HepG2 (cell line): ENCODE measurements around the gene IRF7. TPM values are rescaled to one million over a fixed set of nuclear protein-coding genes. Genes with fewer than 3 reads are reported as not detected.

Experiments used
- CEBPB ChIP-seq: IDR thresholded peaks from 2 replicates; pipeline ENCODE4 v1.6.1; 2011; ENCODE audit warnings: low read depth, low read length, improper control_type of control experiment, borderline replicate concordance
- HMGA1 ChIP-seq: sonication (generic); formaldehyde crosslinking; conservative IDR thresholded peaks from 2 replicates; pipeline ENCODE4 v1.4.0; 2020; ENCODE audit warnings: missing genetic modification reagents
- KDM2A ChIP-seq: sonication (generic); formaldehyde crosslinking; IDR thresholded peaks from 2 replicates; pipeline ENCODE4 v1.4.0; 2020; ENCODE audit warnings: low read depth, missing genetic modification reagents, borderline replicate concordance
- MAFK ChIP-seq, 2 experiments: IDR thresholded peaks in 1 of 2; conservative IDR thresholded peaks in 1 of 2; 2 replicates each; pipeline ENCODE4 v1.6.1; 2011; ENCODE audit warnings: improper control_type of control experiment in 2 of 2, low read length in 2 of 2
- NFRKB ChIP-seq: fragments of 450-650 bp; IDR thresholded peaks from 2 replicates; pipeline ENCODE4 v1.6.1; 2017
- SAP130 ChIP-seq: IDR thresholded peaks from 2 replicates; pipeline ENCODE4 v1.6.1; 2016; ENCODE audit warnings: low read depth
- TAF1 ChIP-seq: sonication (generic); formaldehyde crosslinking; IDR thresholded peaks from 2 replicates; pipeline ENCODE4 v1.4.0; 2020; ENCODE audit warnings: missing genetic modification reagents
- U2AF1 ChIP-seq: fragments of 200-400 bp; formaldehyde crosslinking; optimal IDR thresholded peaks from 2 replicates; pipeline ENCODE3; 2017; ENCODE audit warnings: mild to moderate bottlenecking, low read depth, low read length
- ZBTB1 ChIP-seq: sonication (generic); formaldehyde crosslinking; IDR thresholded peaks from 2 replicates; pipeline ENCODE4 v1.4.0; 2020; ENCODE audit warnings: missing genetic modification reagents, borderline replicate concordance
- ZBTB8A ChIP-seq: sonication (generic); formaldehyde crosslinking; IDR thresholded peaks from 2 replicates; pipeline ENCODE4 v1.4.0; 2020; ENCODE audit warnings: mild to moderate bottlenecking, low read depth, missing genetic modification reagents, borderline replicate concordance
- ZFY ChIP-seq: sonication (generic); formaldehyde crosslinking; IDR thresholded peaks from 2 replicates; pipeline ENCODE4 v1.4.0; 2020; ENCODE audit warnings: missing genetic modification reagents
- ZKSCAN1 ChIP-seq: fragments of 150-350 bp; IDR thresholded peaks from 2 replicates; pipeline ENCODE4 v1.6.1; 2014; ENCODE audit warnings: low read length
- ZNF256 ChIP-seq: sonication (generic); formaldehyde crosslinking; conservative IDR thresholded peaks from 2 replicates; pipeline ENCODE4 v1.4.0; 2020; ENCODE audit warnings: missing genetic modification reagents
- ZNF383 ChIP-seq: sonication (generic); formaldehyde crosslinking; IDR thresholded peaks from 2 replicates; pipeline ENCODE4 v1.4.0; 2020; ENCODE audit warnings: missing genetic modification reagents, mild to moderate bottlenecking, borderline replicate concordance
- ZNF557 ChIP-seq: sonication (generic); formaldehyde crosslinking; IDR thresholded peaks from 2 replicates; pipeline ENCODE4 v1.4.0; 2020; ENCODE audit warnings: missing genetic modification reagents
- ZNF558 ChIP-seq: sonication (generic); formaldehyde crosslinking; IDR thresholded peaks from 2 replicates; pipeline ENCODE4 v1.9.0; 2022; ENCODE audit warnings: mild to moderate bottlenecking, missing genetic modification reagents, borderline replicate concordance
- ZNF605 ChIP-seq: sonication (generic); formaldehyde crosslinking; IDR thresholded peaks from 2 replicates; pipeline ENCODE4 v1.8.0; 2022; ENCODE audit warnings: mild to moderate bottlenecking, missing genetic modification reagents
- ZNF619 ChIP-seq: sonication (generic); formaldehyde crosslinking; IDR thresholded peaks from 2 replicates; pipeline ENCODE4 v1.4.0; 2020; ENCODE audit warnings: mild to moderate bottlenecking, missing genetic modification reagents
- ZNF644 ChIP-seq: IDR thresholded peaks from 2 replicates; pipeline ENCODE4 v1.6.1; 2016; ENCODE audit warnings: low read depth
- ZNF674 ChIP-seq: sonication (generic); formaldehyde crosslinking; IDR thresholded peaks from 2 replicates; pipeline ENCODE4 v1.5.0; 2020; ENCODE audit warnings: low read depth, mild to moderate bottlenecking, missing genetic modification reagents
- polyA plus RNA-seq, 8 experiments: library from polyadenylated mRNA; depleted of rRNA in 3 of 8; stranded (reverse) in 7 of 8; unstranded in 1 of 8; fragments of >200 nt; fragmentation: Illumina TruSeq in 4 of 8; extraction: Trizol in 4 of 8; gene quantifications; 2 replicates each; pipeline versions ENCODE4 v1.2.1 to v1.2.3, GENCODE V29; 2011 to 2016; ENCODE audit warnings: low read depth in 4 of 8, missing spikeins in 1 of 8, mixed read lengths in 1 of 8; ENCODE audit not compliant: insufficient read depth in 1 of 8
- total RNA-seq, 5 experiments: library from RNA; depleted of rRNA; stranded (reverse); fragments of >200 nt; fragmentation: Illumina TruSeq; extraction: Trizol; gene quantifications; 2 replicates each; pipeline ENCODE4 v1.2.3, GENCODE V29; 2016; ENCODE audit warnings: low read depth in 1 of 5
- TF ChIP-seq, protein P1 (sequence below): sonication (generic); formaldehyde crosslinking; IDR thresholded peaks from 2 replicates; pipeline ENCODE4 v1.4.0; 2020; ENCODE audit warnings: mild to moderate bottlenecking, missing genetic modification reagents
- TF ChIP-seq, protein P2 (sequence below): IDR thresholded peaks from 2 replicates; pipeline ENCODE4 v1.6.1; 2016; ENCODE audit warnings: low read depth, borderline replicate concordance
- TF ChIP-seq, protein P3 (sequence below): fragments of 450-650 bp; IDR thresholded peaks from 2 replicates; pipeline ENCODE4 v1.6.1; 2017
- TF ChIP-seq, protein P4 (sequence below): sonication (generic); formaldehyde crosslinking; IDR thresholded peaks from 2 replicates; pipeline ENCODE4 v1.5.0; 2020; ENCODE audit warnings: missing genetic modification reagents
- TF ChIP-seq, protein P5 (sequence below): sonication (generic); formaldehyde crosslinking; IDR thresholded peaks from 2 replicates; pipeline ENCODE4 v1.4.0; 2020; ENCODE audit warnings: missing genetic modification reagents

The IRF7 gene
- total and polyA plus RNA-seq, 2 of the 13 experiments (the other 11 are each of a cell fraction or from before 2014, with no cell fraction given) = not detected

DNA sequence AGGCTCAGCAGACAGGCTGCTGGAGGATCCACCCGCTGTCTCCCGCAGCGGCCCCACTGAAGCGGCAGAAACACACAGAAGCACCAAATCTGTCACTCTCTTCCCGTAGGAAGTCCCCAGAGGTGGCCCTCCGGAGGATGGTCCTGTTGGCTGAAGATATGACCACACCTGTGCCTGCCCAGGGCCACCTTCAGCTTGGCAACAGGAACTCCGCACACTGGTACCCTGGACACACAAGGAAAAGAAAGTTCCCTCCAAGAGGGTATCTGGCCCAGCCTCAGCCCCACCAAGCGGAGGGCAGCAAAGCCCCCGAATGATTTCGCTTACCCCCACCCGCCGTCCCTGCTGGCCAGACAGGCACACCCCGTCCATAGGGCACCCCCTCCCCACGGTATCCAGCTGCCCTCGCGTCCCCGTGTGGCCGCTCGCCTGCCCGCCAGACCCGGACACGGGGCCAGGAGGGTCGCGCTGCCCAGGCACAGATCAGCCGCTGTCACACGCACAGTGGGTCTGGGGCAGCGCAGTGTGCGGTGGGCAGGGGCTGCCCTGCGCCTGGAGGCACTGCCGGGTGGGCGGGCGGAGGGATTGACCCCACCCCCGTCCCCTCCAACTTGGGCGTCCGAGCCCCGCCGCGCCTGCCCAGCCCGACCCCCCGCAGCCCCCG lies 48.0 kb downstream of the IRF7 start (continued):
- TF ChIP-seq, protein P1, sequence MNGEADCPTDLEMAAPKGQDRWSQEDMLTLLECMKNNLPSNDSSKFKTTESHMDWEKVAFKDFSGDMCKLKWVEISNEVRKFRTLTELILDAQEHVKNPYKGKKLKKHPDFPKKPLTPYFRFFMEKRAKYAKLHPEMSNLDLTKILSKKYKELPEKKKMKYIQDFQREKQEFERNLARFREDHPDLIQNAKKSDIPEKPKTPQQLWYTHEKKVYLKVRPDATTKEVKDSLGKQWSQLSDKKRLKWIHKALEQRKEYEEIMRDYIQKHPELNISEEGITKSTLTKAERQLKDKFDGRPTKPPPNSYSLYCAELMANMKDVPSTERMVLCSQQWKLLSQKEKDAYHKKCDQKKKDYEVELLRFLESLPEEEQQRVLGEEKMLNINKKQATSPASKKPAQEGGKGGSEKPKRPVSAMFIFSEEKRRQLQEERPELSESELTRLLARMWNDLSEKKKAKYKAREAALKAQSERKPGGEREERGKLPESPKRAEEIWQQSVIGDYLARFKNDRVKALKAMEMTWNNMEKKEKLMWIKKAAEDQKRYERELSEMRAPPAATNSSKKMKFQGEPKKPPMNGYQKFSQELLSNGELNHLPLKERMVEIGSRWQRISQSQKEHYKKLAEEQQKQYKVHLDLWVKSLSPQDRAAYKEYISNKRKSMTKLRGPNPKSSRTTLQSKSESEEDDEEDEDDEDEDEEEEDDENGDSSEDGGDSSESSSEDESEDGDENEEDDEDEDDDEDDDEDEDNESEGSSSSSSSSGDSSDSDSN (CRISPR knock-in tag) = peak; percentile 27; the same call in 1 of the 2 replicates
- TF ChIP-seq HMGA1 (CRISPR knock-in tag) (no peak), ZBTB8A (CRISPR knock-in tag) (no peak), KDM2A (CRISPR knock-in tag) (peak; percentile 38; the same call in 1 of the 2 replicates), ZFY (no peak), ZNF383 (CRISPR knock-in tag) (0 out of 2 replicates have a peak, but pooled peaks have one; percentile 18), TAF1 (peak; percentile 37; the same call in 1 of the 2 replicates), ZNF558 (CRISPR knock-in tag) (no peak), MAFK (conservative IDR thresholded peaks at IDR 0.05 in 1 of 2, IDR thresholded peaks at IDR 0.05 in 1 of 2; ENCODE audit: low read length in 2 of 2) (no peak), ZKSCAN1 (no peak), ZNF256 (no peak), ZNF619 (CRISPR knock-in tag) (no peak), SAP130 (CRISPR knock-in tag) (peak; percentile 34), ZBTB1 (CRISPR knock-in tag) (no peak), CEBPB (no peak), ZNF557 (no peak), NFRKB (no peak), ZNF644 (CRISPR knock-in tag) (no peak), ZNF605 (no peak), U2AF1 (no peak), ZNF674 (CRISPR knock-in tag) (no peak)
- TF ChIP-seq, protein P2, sequence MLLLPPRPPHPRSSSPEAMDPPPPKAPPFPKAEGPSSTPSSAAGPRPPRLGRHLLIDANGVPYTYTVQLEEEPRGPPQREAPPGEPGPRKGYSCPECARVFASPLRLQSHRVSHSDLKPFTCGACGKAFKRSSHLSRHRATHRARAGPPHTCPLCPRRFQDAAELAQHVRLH (CRISPR knock-in tag) = peak; percentile 12; the same call in 1 of the 2 replicates
- TF ChIP-seq, protein P3, sequence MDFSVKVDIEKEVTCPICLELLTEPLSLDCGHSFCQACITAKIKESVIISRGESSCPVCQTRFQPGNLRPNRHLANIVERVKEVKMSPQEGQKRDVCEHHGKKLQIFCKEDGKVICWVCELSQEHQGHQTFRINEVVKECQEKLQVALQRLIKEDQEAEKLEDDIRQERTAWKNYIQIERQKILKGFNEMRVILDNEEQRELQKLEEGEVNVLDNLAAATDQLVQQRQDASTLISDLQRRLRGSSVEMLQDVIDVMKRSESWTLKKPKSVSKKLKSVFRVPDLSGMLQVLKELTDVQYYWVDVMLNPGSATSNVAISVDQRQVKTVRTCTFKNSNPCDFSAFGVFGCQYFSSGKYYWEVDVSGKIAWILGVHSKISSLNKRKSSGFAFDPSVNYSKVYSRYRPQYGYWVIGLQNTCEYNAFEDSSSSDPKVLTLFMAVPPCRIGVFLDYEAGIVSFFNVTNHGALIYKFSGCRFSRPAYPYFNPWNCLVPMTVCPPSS = no peak
- TF ChIP-seq, protein P4, sequence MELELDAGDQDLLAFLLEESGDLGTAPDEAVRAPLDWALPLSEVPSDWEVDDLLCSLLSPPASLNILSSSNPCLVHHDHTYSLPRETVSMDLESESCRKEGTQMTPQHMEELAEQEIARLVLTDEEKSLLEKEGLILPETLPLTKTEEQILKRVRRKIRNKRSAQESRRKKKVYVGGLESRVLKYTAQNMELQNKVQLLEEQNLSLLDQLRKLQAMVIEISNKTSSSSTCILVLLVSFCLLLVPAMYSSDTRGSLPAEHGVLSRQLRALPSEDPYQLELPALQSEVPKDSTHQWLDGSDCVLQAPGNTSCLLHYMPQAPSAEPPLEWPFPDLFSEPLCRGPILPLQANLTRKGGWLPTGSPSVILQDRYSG (CRISPR knock-in tag) = no peak
- TF ChIP-seq, protein P5, sequence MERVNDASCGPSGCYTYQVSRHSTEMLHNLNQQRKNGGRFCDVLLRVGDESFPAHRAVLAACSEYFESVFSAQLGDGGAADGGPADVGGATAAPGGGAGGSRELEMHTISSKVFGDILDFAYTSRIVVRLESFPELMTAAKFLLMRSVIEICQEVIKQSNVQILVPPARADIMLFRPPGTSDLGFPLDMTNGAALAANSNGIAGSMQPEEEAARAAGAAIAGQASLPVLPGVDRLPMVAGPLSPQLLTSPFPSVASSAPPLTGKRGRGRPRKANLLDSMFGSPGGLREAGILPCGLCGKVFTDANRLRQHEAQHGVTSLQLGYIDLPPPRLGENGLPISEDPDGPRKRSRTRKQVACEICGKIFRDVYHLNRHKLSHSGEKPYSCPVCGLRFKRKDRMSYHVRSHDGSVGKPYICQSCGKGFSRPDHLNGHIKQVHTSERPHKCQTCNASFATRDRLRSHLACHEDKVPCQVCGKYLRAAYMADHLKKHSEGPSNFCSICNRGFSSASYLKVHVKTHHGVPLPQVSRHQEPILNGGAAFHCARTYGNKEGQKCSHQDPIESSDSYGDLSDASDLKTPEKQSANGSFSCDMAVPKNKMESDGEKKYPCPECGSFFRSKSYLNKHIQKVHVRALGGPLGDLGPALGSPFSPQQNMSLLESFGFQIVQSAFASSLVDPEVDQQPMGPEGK (CRISPR knock-in tag) = 0 out of 2 replicates have a peak, but pooled peaks have one; percentile 12
